WTC11 (cell line): ENCODE data around the gene OR5J2.

Source experiments
- CREB1 ChIP-seq: sonication (generic); formaldehyde crosslinking; IDR thresholded peaks from 2 replicates; pipeline ENCODE4 v1.8.0; 2023; ENCODE audit warnings: mild to moderate bottlenecking, missing genetic modification reagents
- CTCF ChIP-seq: fragments of 200-600 bp; IDR thresholded peaks from 2 replicates; pipeline ENCODE4 v1.8.0; 2022; ENCODE audit warnings: antibody characterized with exemption
- ELF4 ChIP-seq: sonication (generic); formaldehyde crosslinking; IDR thresholded peaks from 2 replicates; pipeline ENCODE4 v1.8.1; 2022; ENCODE audit warnings: low read depth, mild to moderate bottlenecking, moderate library complexity, missing genetic modification reagents
- ESRRA ChIP-seq: sonication (generic); formaldehyde crosslinking; IDR thresholded peaks from 2 replicates; pipeline ENCODE4 v1.8.1; 2022; ENCODE audit warnings: mild to moderate bottlenecking, missing genetic modification reagents, borderline replicate concordance
- GABPB1 ChIP-seq: sonication (generic); formaldehyde crosslinking; IDR thresholded peaks from 2 replicates; pipeline ENCODE4 v1.8.1; 2023; ENCODE audit warnings: mild to moderate bottlenecking, missing genetic modification reagents
- GTF2I ChIP-seq: fragments of 250-450 bp; sonication (Bioruptor Pico); conservative IDR thresholded peaks from 2 replicates; pipeline ENCODE4 v1.4.0; 2021; ENCODE audit warnings: mild to moderate bottlenecking
- MXD4 ChIP-seq: fragments of 250-450 bp; sonication (Bioruptor Pico); IDR thresholded peaks from 2 replicates; pipeline ENCODE4 v1.8.0; 2021; ENCODE audit warnings: mild to moderate bottlenecking, moderate library complexity, borderline replicate concordance
- NFYB ChIP-seq: sonication (generic); formaldehyde crosslinking; conservative IDR thresholded peaks from 2 replicates; pipeline ENCODE4 v1.8.0; 2022; ENCODE audit warnings: low read depth, missing genetic modification reagents
- TEAD1 ChIP-seq: sonication (generic); formaldehyde crosslinking; IDR thresholded peaks from 2 replicates; pipeline ENCODE4 v1.8.0; 2022; ENCODE audit warnings: mild to moderate bottlenecking, missing genetic modification reagents
- USF2 ChIP-seq: sonication (generic); formaldehyde crosslinking; IDR thresholded peaks from 2 replicates; pipeline ENCODE4 v1.8.1; 2023; ENCODE audit warnings: mild to moderate bottlenecking, missing genetic modification reagents, moderate library complexity
- ZBTB43 ChIP-seq: sonication (generic); formaldehyde crosslinking; IDR thresholded peaks from 2 replicates; pipeline ENCODE4 v1.8.1; 2023; ENCODE audit warnings: mild to moderate bottlenecking, missing genetic modification reagents
- ZNF423 ChIP-seq: fragments of 250-450 bp; sonication (Bioruptor Pico); IDR thresholded peaks from 2 replicates; pipeline ENCODE4 v2.1.2; 2022; ENCODE audit warnings: mild to moderate bottlenecking, moderate library complexity
- TF ChIP-seq, protein P1 (sequence below): sonication (generic); formaldehyde crosslinking; IDR thresholded peaks from 2 replicates; pipeline ENCODE4 v1.8.1; 2022; ENCODE audit warnings: low read depth, missing genetic modification reagents, borderline replicate concordance

DNA sequence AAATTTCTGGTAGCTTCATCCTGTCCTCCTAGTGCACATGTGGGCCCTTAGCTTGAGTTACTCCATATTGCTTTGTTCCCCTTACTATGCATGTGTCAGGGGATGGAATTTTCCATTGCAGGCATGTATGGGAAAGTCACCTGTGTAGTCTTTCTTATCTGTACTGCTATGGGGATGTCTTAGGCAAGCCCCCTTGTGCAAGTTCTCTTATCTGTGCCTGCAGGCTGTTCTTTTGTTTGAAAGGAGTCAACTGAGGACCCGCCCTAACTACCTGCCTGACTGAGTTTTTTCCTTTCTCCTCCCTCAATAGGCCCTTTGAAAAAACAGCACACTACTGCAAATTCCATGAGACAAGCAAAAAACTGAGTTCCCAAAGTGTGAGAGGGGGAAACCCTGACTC lies 25.0 kb upstream of the OR5J2 start:
- TF ChIP-seq CTCF = no peak
- no peak for TF ChIP-seq GTF2I (CRISPR knock-in tag)
- TF ChIP-seq ELF4 (CRISPR knock-in tag) = no peak
- TF ChIP-seq NFYB = no peak
- TF ChIP-seq USF2 = no peak
- no peak for TF ChIP-seq GABPB1
- TF ChIP-seq ESRRA (CRISPR knock-in tag) = no peak
- TF ChIP-seq ZNF423 (CRISPR knock-in tag) = no peak
- TF ChIP-seq CREB1 (CRISPR knock-in tag) = no peak
- TF ChIP-seq, protein P1, sequence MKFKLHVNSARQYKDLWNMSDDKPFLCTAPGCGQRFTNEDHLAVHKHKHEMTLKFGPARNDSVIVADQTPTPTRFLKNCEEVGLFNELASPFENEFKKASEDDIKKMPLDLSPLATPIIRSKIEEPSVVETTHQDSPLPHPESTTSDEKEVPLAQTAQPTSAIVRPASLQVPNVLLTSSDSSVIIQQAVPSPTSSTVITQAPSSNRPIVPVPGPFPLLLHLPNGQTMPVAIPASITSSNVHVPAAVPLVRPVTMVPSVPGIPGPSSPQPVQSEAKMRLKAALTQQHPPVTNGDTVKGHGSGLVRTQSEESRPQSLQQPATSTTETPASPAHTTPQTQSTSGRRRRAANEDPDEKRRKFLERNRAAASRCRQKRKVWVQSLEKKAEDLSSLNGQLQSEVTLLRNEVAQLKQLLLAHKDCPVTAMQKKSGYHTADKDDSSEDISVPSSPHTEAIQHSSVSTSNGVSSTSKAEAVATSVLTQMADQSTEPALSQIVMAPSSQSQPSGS (CRISPR knock-in tag) = no peak
- no peak for TF ChIP-seq ZBTB43 (CRISPR knock-in tag)
- no peak for TF ChIP-seq TEAD1 (CRISPR knock-in tag)
- no peak for TF ChIP-seq MXD4 (CRISPR knock-in tag)
